A549 (cell line): ENCODE measurements around the gene SEMA3A.

Experiments used
- BCL3 ChIP-seq: fragments of >200 bp; sonication (Bioruptor Twin); formaldehyde crosslinking; IDR thresholded peaks from 3 replicates; pipeline ENCODE4 v1.6.1; 2016
- MAZ ChIP-seq: fragments of 150-350 bp; IDR thresholded peaks from 2 replicates; pipeline ENCODE4 v1.6.1; 2014; ENCODE audit warnings: antibody characterized with exemption, low read depth, low read length, borderline replicate concordance
- POLR2A ChIP-seq: IDR thresholded peaks from 2 replicates; pipeline ENCODE4 v1.6.1; 2012; ENCODE audit warnings: mild to moderate bottlenecking, low read length
- TF ChIP-seq, protein P1 (sequence below): fragments of >200 bp; sonication (Bioruptor Twin); formaldehyde crosslinking; IDR thresholded peaks from 3 replicates; pipeline ENCODE4 v1.5.1; 2016

DNA sequence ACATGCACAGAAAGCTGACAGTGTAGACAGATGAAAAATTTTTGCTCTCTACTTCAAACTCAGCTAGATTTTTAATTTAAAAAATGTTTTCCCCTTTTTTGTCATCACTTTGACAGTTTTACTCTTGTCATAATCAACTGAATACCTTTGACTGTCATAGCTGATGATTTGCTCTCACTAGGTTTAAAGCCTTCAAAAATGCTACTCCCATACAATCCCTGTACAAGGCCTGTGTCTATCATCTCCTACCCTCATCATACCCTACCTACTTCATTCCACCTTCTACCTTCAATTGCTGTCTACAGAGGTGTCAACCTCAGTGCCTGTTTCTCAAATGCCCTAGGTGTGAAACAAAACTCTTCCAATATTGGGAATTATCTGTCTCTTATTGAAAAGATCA is 230.3 kb downstream of the SEMA3A start:
- TF ChIP-seq BCL3 (no peak), MAZ (no peak), POLR2A (no peak)
- TF ChIP-seq, protein P1, sequence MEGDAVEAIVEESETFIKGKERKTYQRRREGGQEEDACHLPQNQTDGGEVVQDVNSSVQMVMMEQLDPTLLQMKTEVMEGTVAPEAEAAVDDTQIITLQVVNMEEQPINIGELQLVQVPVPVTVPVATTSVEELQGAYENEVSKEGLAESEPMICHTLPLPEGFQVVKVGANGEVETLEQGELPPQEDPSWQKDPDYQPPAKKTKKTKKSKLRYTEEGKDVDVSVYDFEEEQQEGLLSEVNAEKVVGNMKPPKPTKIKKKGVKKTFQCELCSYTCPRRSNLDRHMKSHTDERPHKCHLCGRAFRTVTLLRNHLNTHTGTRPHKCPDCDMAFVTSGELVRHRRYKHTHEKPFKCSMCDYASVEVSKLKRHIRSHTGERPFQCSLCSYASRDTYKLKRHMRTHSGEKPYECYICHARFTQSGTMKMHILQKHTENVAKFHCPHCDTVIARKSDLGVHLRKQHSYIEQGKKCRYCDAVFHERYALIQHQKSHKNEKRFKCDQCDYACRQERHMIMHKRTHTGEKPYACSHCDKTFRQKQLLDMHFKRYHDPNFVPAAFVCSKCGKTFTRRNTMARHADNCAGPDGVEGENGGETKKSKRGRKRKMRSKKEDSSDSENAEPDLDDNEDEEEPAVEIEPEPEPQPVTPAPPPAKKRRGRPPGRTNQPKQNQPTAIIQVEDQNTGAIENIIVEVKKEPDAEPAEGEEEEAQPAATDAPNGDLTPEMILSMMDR = no peak
